ENCODE measurements around the gene HNRNPR. TPM values are rescaled to one million over a fixed set of nuclear protein-coding genes. Genes with fewer than 3 reads are reported as not detected.

HNRNPR gene
- polyA plus RNA-seq, 1 of the 3 experiments (the other 2 are of a cell fraction): 111 TPM

DNA sequence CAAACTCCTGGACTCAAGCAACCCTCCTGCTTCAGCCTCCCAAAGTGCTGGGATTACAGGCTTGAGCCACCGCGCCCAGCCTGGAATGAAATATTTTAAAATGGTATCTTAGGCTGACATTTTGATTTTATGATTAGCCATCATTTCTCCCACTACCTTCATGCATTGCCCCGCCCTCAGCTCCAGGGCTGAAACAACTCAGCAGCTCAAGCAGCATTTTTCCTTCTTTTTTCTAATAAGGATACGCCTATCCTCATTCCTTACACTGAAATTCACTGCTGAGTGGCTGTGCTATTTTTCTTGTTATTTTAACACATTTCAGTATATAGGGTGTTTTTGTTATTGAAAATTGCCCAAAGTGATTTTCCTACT lies 70.0 kb downstream of the HNRNPR start:
- H3K27ac ChIP-seq (ENCODE audit: low read depth in 2 of 2, low read length in 1 of 2): peak overlapping the region in 1 of 2 experiments; percentile 57; a peak in 2 of 4 replicates
- H4K20me1 ChIP-seq (ENCODE audit: insufficient read depth): no peaks in the 10 kb centered on the region
- 98% methylated on average over 4 of the region's 4 CpGs for WGBS (ENCODE audit: low lambda C conversion rate)
- ChIA-PET POLR2A (no interaction called here), CTCF (interaction anchor here (1.3 to 1.4 kb wide), 2 partner anchors 175 to 297 kb away, joined by 3 to 7 read pairs; no protein-coding TSS in a partner anchor)
- no peaks in the 10 kb centered on the region for H3K4me1 ChIP-seq (ENCODE audit: control insufficient read depth in 1 of 2, insufficient read depth in 2 of 2, low read depth in 1 of 2, low read length in 1 of 2)
- H2AFZ ChIP-seq (ENCODE audit: low read depth): no peak overlapping the region
- TF ChIP-seq RFX5 (IDR thresholded peaks at IDR 0.05; ENCODE audit: low read length) (no peak), EZH2phosphoT487 (IDR thresholded peaks at IDR 0.05; ENCODE audit: borderline replicate concordance, low read depth) (no peak), JUND (IDR thresholded peaks at IDR 0.05) (no peak), RAD21 (IDR thresholded peaks at IDR 0.05; ENCODE audit: low read length) (no peak), MEF2A (IDR thresholded peaks at IDR 0.05; ENCODE audit: borderline replicate concordance, low read depth) (no peak), GABPA (IDR thresholded peaks at IDR 0.05; ENCODE audit: low read depth) (no peak), GATA2 (CRISPR knock-in tag; IDR thresholded peaks at IDR 0.05) (no peak), SMC3 (IDR thresholded peaks at IDR 0.05; ENCODE audit: low read depth, low read length) (no peak), ELF1 (IDR thresholded peaks at IDR 0.05) (no peak), POLR2AphosphoS5 (IDR thresholded peaks at IDR 0.05; ENCODE audit: low read depth, low read length) (no peak), MXI1 (IDR thresholded peaks at IDR 0.05; ENCODE audit: low read depth, low read length) (no peak)
- TF ChIP-seq, protein P1, sequence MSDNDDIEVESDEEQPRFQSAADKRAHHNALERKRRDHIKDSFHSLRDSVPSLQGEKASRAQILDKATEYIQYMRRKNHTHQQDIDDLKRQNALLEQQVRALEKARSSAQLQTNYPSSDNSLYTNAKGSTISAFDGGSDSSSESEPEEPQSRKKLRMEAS (IDR thresholded peaks at IDR 0.05; ENCODE audit: low read depth): no peak
- TF ChIP-seq, protein P2, sequence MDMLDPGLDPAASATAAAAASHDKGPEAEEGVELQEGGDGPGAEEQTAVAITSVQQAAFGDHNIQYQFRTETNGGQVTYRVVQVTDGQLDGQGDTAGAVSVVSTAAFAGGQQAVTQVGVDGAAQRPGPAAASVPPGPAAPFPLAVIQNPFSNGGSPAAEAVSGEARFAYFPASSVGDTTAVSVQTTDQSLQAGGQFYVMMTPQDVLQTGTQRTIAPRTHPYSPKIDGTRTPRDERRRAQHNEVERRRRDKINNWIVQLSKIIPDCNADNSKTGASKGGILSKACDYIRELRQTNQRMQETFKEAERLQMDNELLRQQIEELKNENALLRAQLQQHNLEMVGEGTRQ (IDR thresholded peaks at IDR 0.05; ENCODE audit: borderline replicate concordance, low read depth, low read length): no peak
- TF ChIP-seq, protein P3, sequence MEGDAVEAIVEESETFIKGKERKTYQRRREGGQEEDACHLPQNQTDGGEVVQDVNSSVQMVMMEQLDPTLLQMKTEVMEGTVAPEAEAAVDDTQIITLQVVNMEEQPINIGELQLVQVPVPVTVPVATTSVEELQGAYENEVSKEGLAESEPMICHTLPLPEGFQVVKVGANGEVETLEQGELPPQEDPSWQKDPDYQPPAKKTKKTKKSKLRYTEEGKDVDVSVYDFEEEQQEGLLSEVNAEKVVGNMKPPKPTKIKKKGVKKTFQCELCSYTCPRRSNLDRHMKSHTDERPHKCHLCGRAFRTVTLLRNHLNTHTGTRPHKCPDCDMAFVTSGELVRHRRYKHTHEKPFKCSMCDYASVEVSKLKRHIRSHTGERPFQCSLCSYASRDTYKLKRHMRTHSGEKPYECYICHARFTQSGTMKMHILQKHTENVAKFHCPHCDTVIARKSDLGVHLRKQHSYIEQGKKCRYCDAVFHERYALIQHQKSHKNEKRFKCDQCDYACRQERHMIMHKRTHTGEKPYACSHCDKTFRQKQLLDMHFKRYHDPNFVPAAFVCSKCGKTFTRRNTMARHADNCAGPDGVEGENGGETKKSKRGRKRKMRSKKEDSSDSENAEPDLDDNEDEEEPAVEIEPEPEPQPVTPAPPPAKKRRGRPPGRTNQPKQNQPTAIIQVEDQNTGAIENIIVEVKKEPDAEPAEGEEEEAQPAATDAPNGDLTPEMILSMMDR (IDR thresholded peaks at IDR 0.05): no peak
- TF ChIP-seq, protein P4, sequence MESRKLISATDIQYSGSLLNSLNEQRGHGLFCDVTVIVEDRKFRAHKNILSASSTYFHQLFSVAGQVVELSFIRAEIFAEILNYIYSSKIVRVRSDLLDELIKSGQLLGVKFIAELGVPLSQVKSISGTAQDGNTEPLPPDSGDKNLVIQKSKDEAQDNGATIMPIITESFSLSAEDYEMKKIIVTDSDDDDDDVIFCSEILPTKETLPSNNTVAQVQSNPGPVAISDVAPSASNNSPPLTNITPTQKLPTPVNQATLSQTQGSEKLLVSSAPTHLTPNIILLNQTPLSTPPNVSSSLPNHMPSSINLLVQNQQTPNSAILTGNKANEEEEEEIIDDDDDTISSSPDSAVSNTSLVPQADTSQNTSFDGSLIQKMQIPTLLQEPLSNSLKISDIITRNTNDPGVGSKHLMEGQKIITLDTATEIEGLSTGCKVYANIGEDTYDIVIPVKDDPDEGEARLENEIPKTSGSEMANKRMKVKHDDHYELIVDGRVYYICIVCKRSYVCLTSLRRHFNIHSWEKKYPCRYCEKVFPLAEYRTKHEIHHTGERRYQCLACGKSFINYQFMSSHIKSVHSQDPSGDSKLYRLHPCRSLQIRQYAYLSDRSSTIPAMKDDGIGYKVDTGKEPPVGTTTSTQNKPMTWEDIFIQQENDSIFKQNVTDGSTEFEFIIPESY (IDR thresholded peaks at IDR 0.05; ENCODE audit: borderline replicate concordance, low read depth): no peak
- TF ChIP-seq, protein P5, sequence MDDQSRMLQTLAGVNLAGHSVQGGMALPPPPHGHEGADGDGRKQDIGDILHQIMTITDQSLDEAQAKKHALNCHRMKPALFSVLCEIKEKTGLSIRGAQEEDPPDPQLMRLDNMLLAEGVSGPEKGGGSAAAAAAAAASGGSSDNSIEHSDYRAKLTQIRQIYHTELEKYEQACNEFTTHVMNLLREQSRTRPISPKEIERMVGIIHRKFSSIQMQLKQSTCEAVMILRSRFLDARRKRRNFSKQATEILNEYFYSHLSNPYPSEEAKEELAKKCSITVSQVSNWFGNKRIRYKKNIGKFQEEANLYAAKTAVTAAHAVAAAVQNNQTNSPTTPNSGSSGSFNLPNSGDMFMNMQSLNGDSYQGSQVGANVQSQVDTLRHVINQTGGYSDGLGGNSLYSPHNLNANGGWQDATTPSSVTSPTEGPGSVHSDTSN (IDR thresholded peaks at IDR 0.05): no peak
- peaks cover 24% of the 10 kb centered on the region for H3F3A ChIP-seq (replicated peaks; ENCODE audit: insufficient read depth)
- no peaks in the 10 kb centered on the region for H3K9me2 ChIP-seq
- H3K4me2 ChIP-seq: no peak overlapping the region
- no peaks in the 10 kb centered on the region for H3K79me2 ChIP-seq (ENCODE audit: insufficient read depth)
- DNase-seq: no peak
- H3K27me3 ChIP-seq (ENCODE audit: insufficient read depth): no peaks in the 10 kb centered on the region
- no peak overlapping the region for H3K9ac ChIP-seq
- H3K9me3 ChIP-seq: no peaks in the 10 kb centered on the region
- no peak overlapping the region for H3K4me3 ChIP-seq (ENCODE audit: low read depth in 2 of 2, low read length in 1 of 2)
- no peaks in the 10 kb centered on the region for H3K36me3 ChIP-seq (replicated peaks in 1 of 2; ENCODE audit: control insufficient read depth in 1 of 2, insufficient read depth in 2 of 2, low read length in 1 of 2)
